ENCODE data around the gene POLE2.
A peak's percentile ranks its signal among the peaks of the same experiment; 100 is the strongest.
"Not testable (repeated sequence)": the region's sequence is repeated elsewhere in the genome, so short reads cannot be mapped to it uniquely, and the experiment has no call there.

POLE2 gene

GRCh38 chr14:49659526-49660455 lies 28.2 kb downstream of the POLE2 start:
- no peak for DNase-seq

GRCh38 chr14:49657500-49657899 lies 30.5 kb downstream of the POLE2 start:
- DNase-seq: not testable (repeated sequence)

- no peak for DNase-seq
Measured at GRCh38 chr14:49654511-49654910, 33.5 kb downstream of the POLE2 start.

DNA sequence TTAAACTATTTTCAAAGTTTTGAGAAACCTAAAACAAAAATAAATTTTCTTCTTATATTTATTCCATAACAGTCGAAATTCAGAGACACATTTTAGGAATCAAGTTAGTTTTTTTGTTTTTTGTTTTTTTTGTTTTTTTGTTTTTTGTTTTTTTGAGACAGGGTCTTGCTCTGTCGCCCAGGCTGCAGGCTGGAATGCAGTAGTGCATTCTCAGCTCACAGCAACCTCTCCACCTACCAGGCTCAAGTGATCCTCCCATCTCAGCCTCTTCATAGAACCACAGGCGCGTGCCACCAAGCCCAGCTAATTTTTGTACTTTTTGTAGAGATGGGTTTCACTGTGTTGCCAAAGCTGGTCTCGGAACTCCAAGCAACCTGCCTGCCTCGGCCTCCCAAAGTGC lies 34.5 kb downstream of the POLE2 start:
- DNase-seq: no peak

DNA sequence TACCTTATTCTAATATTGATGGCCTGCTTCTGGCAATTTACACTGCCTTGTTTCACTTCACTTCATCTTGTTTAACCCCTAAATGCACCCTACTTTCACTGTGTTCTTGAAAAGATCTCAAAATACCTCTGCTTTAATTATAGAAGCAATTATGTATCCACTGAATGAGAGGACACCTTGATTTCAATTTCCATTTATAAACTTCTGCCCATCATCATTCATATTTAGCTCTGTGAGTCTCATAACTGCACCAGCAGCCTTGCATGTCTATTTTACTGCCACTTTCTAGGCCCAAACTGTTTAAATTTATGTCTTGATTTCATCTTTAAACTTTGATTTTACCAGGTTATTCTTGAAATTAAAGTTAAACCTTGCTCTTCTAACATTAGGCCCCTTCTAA lies 45.9 kb downstream of the POLE2 start:
- DNase-seq: no peak

DNA sequence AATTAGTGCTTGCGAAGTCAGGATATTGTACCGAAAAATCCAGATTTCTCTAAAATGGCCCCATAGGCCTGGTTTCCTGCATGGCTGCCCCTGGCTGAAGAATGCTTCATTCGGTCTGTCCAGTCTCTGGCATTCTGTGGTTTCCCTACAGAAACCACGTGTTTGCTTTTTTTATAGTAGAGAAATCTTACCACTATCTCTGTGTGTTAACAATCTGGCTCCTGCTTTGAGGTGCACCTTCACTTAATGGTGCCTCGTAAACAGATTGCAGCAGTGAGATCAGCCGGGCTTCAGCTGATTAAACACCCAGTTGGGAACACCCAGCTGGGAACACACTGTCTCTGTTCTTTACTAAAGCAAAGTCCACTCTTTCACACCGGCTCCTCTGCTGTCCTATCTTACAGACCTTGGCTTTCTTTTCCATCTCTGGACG lies 46.3 kb downstream of the POLE2 start:
- DNase-seq: no peak

DNA sequence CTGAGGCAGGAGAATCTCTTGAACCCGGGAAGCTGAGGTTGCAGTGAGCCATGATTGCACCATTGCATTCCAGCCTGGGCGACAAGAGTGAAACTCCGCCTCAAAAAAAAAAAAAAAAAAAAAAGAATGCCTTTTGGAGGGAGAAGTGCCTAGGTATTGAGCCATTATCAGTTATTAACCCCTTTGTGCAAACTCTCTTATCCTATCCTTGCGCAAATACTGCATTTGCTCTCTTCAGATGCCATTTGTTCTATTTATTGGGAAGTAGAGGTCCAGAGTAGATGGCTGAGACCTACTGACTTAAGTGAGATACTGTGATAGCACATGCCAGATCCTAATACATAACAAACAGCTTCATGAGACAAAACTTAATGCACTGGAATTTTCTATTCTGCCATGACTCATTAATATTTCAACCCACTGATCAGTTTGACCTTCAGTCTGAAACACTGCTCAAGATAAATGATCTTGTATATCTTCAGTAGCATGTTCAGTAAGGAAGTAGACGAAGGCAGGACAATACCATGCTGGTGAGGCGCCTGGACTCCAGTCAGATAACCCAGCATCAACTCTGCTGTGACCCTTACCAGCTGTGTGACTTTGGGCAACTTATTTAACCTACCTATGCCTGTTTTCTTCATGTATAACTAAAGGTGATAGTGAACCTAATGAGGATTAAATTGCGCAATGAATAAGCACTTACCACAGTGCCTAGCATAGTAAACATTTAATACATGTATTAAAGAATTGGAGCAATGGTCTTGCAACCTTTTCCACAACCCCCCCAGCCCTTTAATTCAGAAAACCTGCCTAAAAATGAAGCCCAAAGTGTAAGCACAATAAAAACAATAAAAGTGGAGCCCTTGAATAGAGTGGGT lies 47.2 kb downstream of the POLE2 start:
- DNase-seq: no peak

GRCh38 chr14:49637534-49638078 lies 50.4 kb downstream of the POLE2 start:
- DNase-seq: no peak

- no peak for DNase-seq
Measured at GRCh38 chr14:49636866-49637265, 51.1 kb downstream of the POLE2 start.

- DNase-seq: peak; percentile 58
Measured at GRCh38 chr14:49634547-49635334, 53.3 kb downstream of the POLE2 start, which contains the start of gene DNAAF2. DNAAF2 (minus strand) TSS chr14:49635244; CDS start chr14:49635149, 95 bp downstream.

DNA sequence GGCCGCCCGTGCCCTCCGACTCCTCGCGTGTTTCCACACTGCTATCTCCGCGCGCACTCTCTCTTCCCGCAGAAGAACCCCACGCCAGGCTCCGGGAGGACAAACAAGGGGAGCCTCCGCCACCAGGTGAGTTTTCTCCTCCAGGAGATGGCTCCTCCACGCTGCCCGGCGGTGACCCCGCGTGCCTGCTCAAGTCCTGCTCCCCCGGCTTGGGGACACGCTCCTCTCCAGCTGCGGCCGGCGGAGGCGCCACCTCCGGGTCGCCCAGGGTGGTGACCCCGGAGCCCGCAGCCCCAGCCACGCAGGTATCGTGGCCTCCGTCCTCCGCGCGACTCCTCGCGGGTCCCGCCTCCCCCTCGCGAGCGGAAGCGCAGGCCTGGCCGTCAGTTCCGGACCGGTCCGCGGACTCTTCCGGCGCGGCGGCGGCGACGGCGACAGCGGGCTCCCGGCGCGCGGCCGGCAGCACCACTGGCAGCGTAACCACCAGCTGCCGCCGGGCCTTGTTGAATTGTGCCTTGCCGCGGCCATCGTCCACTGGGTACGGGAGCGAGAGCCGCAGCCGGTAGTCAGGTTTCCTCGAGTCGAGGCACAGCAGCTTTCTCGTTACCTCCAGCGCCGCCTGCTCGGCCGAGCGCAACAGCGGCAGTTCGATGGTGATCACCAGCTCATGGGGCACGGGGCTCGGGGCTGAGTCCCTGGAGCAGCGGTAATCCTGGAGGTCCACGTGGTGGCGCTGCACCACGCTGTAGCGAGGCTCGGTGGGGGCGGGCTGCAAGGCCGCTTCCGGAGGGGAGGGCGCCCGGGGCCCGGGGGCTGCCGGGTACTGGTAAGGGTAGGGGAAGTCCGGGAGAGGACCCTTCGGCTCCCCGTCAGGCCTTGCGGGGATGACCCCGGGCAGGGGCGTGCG lies 54.1 kb downstream of the POLE2 start:
- DNase-seq: peak; percentile 88

DNA sequence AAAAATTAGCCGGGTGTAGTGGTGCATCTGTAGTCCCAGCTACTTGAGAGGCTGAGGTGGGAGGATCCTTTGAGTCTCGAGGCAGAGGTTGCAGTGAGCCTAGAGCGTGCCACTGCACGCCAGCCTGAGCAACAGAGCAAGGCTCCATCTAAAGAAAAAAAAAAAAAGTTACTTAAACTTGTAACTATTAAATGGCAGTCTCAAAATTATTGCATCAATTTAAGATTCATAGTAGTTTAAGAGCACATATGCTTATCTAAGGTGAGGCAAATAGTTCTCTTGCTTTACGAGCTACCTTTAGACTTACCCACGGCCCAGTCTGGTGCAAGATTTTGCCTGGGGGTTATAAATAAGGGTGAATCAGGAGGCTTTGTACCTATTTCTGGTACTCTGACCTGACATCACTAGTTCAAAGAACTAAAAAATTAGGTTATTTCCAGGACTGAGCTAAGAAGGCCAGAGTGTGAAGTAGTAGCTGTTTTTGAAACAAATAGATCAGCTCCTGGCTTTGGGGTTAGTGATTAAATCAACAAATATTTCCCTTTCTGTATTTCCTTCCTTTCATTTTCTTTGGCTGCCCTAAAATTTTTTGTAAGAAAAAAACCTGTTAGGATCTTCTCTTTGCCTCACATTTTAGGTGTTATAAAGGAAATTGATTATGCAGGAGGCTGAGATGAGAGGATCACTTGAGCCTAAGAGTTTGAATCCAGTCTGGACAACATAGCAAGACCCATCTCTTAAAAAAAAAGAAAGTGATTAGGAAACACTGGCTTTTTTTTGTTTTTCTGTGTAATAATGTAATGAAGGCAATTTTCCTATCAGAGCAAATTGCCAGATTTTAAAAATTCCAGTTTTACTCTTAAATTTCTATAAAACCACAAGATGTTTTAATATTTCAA lies 63.8 kb downstream of the POLE2 start:
- DNase-seq: peak; percentile 23

- no peak for DNase-seq
Measured at GRCh38 chr14:49623387-49623786, 64.6 kb downstream of the POLE2 start.

DNA sequence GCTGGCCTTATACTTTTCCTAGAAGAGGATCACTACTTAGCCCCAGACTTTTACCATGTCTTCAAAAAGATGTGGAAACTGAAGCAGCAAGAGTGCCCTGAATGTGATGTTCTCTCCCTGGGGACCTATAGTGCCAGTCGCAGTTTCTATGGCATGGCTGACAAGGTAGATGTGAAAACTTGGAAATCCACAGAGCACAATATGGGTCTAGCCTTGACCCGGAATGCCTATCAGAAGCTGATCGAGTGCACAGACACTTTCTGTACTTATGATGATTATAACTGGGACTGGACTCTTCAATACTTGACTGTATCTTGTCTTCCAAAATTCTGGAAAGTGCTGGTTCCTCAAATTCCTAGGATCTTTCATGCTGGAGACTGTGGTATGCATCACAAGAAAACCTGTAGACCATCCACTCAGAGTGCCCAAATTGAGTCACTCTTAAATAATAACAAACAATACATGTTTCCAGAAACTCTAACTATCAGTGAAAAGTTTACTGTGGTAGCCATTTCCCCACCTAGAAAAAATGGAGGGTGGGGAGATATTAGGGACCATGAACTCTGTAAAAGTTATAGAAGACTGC lies 65.9 kb downstream of the POLE2 start:
- no peak for DNase-seq

- DNase-seq: peak; percentile 48
Measured at GRCh38 chr14:49621114-49621881, 66.7 kb downstream of the POLE2 start.

GRCh38 chr14:49620182-49621113 lies 67.6 kb downstream of the POLE2 start, which contains the start of the genes MGAT2 and RPL36AL:
MGAT2 (plus strand) TSS chr14:49620799; CDS start chr14:49621269, 470 bp downstream.
RPL36AL (minus strand) TSS chr14:49620626; CDS start chr14:49619104, 1,522 bp downstream.
- peak; percentile 86 for DNase-seq

DNA sequence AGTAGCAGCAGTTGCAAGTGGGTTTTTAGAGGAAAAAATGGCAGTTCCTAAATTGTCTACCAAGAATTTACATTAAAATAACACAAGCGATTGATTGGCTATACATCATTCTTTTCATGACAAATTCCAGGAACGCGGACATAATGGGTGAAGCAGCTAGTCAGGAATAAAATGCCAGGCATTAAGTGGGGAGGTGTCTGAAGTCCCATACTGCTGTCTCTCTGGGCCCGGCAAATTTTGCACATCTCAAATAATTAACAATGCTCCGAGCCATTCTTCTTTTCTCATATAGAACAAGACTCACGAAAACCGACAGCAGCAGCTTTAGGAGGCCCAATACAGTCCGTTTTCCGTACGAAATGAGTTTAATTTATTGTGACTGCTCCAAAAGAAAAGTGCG lies 68.3 kb downstream of the POLE2 start:
- no peak for DNase-seq
